Omental fat pad (tissue), 4 donors: ENCODE data around the gene TNFAIP3. TPM values are rescaled to one million over a fixed set of nuclear protein-coding genes. Genes with fewer than 3 reads are reported as not detected.

Experiments
- ATAC-seq: fragments of 150-250 bp; one replicate; pipeline ENCODE4 v1.9.1; 2016; ENCODE audit warnings: mild to moderate bottlenecking, moderate library complexity; ENCODE audit not compliant: low FRiP score
- DNase-seq: peaks from one replicate; pipeline ENCODE4 v3.0.0-alpha.2; 2019; ENCODE audit warnings: low spot score
- CTCF ChIP-seq, 3 donors: fragments of 450-650 bp; IDR thresholded peaks; one replicate each; pipeline ENCODE4 v1.5.1; 2016 to 2017; ENCODE audit warnings: antibody characterized with exemption in 3 of 3, mild to moderate bottlenecking in 3 of 3, moderate library complexity in 2 of 3
- total RNA-seq, 4 donors: library from RNA; depleted of rRNA; stranded (reverse); fragments of >200 nt; gene quantifications; one replicate each; pipeline ENCODE4 v1.1.0, GENCODE V29; 2016

The TNFAIP3 gene
- total RNA-seq, 4 donors from 2014 or later: 24.2 to 250 (median 44.5) TPM

GRCh38 chr6:137928286-137928685 is 61.2 kb downstream of the TNFAIP3 start:
- ATAC-seq: no peak
- DNase-seq: no peak
- TF ChIP-seq CTCF (IDR thresholded peaks at IDR 0.05): no peak

GRCh38 chr6:137931849-137932465 is 64.9 kb downstream of the TNFAIP3 start:
- no peak for ATAC-seq
- TF ChIP-seq CTCF (IDR thresholded peaks at IDR 0.05): no peak
- DNase-seq: no peak

Other genes starting within 250 kb of the TNFAIP3 start
- 10 to 100 TPM in 3 of 4 donors, 1 to 10 TPM in 1; 7.6 to 75.4 (median 23.1) TPM for gene PERP, start 240.2 kb downstream of the TNFAIP3 start, total RNA-seq